Measurements from ENCODE around the gene SUN1. TPM values are rescaled to one million over a fixed set of nuclear protein-coding genes. Genes with fewer than 3 reads are reported as not detected.
A peak's percentile ranks its signal among the peaks of the same experiment; 100 is the strongest.

Gene SUN1
- total and polyA plus RNA-seq, 2 experiments from 2014 or later: 63.3 to 145 TPM

DNA sequence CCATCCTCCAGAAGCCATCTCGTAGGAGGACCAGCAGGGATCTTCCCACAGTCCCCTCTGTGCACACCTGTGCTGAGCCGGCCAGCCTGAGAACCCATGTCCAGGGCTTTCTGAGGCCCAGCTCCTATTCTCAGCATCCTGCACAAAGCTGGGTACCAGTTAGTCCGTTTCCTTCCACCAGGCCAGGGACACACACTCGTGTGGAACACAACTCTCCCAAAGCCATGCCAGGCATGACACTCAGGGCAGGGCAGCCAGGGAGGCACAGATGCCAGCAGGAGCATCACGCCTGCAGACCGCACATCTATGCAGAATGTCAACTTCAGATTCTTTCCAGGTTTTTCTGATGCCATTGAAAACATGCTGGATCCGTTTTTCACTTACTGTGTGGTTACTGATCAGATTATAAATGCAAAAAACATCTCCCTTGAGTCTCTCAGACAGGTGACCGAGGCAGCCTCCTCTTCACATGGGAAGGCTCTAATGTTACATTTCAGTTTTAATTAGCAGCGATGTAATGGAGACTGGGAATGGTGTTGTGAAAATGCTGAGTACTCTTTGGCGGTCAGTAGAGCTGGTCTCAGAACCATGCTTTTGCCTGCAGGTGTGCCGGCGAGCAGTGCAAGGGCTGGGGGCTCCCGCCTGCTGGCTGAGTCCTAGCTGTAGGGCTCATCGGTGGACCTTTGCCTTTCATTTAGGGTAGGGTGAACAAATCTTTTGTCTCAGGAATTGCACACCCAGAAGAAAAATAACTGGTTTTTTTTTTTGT is 3.3 kb upstream of the SUN1 start (continued):
- TF ChIP-seq, protein P1, sequence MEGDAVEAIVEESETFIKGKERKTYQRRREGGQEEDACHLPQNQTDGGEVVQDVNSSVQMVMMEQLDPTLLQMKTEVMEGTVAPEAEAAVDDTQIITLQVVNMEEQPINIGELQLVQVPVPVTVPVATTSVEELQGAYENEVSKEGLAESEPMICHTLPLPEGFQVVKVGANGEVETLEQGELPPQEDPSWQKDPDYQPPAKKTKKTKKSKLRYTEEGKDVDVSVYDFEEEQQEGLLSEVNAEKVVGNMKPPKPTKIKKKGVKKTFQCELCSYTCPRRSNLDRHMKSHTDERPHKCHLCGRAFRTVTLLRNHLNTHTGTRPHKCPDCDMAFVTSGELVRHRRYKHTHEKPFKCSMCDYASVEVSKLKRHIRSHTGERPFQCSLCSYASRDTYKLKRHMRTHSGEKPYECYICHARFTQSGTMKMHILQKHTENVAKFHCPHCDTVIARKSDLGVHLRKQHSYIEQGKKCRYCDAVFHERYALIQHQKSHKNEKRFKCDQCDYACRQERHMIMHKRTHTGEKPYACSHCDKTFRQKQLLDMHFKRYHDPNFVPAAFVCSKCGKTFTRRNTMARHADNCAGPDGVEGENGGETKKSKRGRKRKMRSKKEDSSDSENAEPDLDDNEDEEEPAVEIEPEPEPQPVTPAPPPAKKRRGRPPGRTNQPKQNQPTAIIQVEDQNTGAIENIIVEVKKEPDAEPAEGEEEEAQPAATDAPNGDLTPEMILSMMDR (conservative IDR thresholded peaks at IDR 0.05; ENCODE audit: low read depth in 2 of 2): no peak
- TF ChIP-seq, protein P2, sequence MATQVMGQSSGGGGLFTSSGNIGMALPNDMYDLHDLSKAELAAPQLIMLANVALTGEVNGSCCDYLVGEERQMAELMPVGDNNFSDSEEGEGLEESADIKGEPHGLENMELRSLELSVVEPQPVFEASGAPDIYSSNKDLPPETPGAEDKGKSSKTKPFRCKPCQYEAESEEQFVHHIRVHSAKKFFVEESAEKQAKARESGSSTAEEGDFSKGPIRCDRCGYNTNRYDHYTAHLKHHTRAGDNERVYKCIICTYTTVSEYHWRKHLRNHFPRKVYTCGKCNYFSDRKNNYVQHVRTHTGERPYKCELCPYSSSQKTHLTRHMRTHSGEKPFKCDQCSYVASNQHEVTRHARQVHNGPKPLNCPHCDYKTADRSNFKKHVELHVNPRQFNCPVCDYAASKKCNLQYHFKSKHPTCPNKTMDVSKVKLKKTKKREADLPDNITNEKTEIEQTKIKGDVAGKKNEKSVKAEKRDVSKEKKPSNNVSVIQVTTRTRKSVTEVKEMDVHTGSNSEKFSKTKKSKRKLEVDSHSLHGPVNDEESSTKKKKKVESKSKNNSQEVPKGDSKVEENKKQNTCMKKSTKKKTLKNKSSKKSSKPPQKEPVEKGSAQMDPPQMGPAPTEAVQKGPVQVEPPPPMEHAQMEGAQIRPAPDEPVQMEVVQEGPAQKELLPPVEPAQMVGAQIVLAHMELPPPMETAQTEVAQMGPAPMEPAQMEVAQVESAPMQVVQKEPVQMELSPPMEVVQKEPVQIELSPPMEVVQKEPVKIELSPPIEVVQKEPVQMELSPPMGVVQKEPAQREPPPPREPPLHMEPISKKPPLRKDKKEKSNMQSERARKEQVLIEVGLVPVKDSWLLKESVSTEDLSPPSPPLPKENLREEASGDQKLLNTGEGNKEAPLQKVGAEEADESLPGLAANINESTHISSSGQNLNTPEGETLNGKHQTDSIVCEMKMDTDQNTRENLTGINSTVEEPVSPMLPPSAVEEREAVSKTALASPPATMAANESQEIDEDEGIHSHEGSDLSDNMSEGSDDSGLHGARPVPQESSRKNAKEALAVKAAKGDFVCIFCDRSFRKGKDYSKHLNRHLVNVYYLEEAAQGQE (IDR thresholded peaks at IDR 0.05; ENCODE audit: unreplicated experiment): no peak
- TF ChIP-seq, protein P3, sequence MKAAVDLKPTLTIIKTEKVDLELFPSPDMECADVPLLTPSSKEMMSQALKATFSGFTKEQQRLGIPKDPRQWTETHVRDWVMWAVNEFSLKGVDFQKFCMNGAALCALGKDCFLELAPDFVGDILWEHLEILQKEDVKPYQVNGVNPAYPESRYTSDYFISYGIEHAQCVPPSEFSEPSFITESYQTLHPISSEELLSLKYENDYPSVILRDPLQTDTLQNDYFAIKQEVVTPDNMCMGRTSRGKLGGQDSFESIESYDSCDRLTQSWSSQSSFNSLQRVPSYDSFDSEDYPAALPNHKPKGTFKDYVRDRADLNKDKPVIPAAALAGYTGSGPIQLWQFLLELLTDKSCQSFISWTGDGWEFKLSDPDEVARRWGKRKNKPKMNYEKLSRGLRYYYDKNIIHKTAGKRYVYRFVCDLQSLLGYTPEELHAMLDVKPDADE (IDR thresholded peaks at IDR 0.05): no peak
- TF ChIP-seq NANOG (IDR thresholded peaks at IDR 0.05; ENCODE audit: borderline replicate concordance): no peak

DNA sequence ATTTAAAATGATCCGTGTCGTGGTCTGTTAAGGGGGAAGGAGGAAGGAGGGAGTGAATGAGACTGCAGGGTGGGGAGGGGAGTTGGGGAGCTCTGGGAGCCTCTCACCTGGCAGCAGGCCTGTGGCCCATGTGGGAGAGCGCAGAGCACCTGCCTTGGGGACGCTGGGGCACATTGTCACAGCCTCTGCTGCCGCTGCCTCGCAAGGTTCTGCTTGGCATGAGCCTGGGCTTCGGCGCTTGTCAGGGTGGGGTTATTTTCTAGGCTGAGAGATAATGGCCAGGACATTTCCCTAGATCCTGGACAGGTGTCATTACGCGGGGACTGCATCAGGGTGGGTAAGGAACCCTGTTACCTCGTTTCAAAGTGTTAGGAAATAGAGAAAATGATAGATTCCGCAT is 2.2 kb upstream of the SUN1 start:
- Histone ChIP-seq H4K20me1 (replicated peaks; ENCODE audit: insufficient read depth) (peaks cover 64% of the 10 kb centered on the region), H3K27me3 (ENCODE audit: insufficient read depth) (no peaks in the 10 kb centered on the region), H3K4me1 (ENCODE audit: insufficient read depth) (peaks cover 34% of the 10 kb centered on the region), H3K36me3 (ENCODE audit: insufficient read depth) (no peaks in the 10 kb centered on the region; the same call in 1 of the 2 replicates), H3K9me2 (ENCODE audit: insufficient read depth) (no peaks in the 10 kb centered on the region), H3K4me2 (no peak overlapping the region), H3F3A (replicated peaks; ENCODE audit: low read depth) (no peaks in the 10 kb centered on the region), H3K27ac (ENCODE audit: low read depth) (peak overlapping the region; percentile 59; the same call in 1 of the 2 replicates), H2AFZ (no peak overlapping the region), H3K4me3 (no peak overlapping the region), H3K79me2 (replicated peaks; ENCODE audit: insufficient read depth) (peaks cover 98% of the 10 kb centered on the region)
- no peak overlapping the region for H3K27ac Mint-ChIP-seq
- peak; percentile 18 for ATAC-seq
- peaks cover 11% of the 10 kb centered on the region for H3K27me3 Mint-ChIP-seq (ENCODE audit: insufficient read depth, low read depth, poor library complexity)
- H3K36me3 Mint-ChIP-seq (ENCODE audit: low read depth): peaks cover 27% of the 10 kb centered on the region
- H3K9me3 Mint-ChIP-seq: no peaks in the 10 kb centered on the region
- no peak for DNase-seq (ENCODE audit: low spot score)
- H3K4me1 Mint-ChIP-seq: peaks cover 55% of the 10 kb centered on the region
- no peak overlapping the region for H3K4me3 Mint-ChIP-seq
- TF ChIP-seq POLR2AphosphoS5 (IDR thresholded peaks at IDR 0.05; ENCODE audit: low read depth) (no peak), JUNB (IDR thresholded peaks at IDR 0.05; ENCODE audit: unreplicated experiment) (no peak)
- TF ChIP-seq, protein P4, sequence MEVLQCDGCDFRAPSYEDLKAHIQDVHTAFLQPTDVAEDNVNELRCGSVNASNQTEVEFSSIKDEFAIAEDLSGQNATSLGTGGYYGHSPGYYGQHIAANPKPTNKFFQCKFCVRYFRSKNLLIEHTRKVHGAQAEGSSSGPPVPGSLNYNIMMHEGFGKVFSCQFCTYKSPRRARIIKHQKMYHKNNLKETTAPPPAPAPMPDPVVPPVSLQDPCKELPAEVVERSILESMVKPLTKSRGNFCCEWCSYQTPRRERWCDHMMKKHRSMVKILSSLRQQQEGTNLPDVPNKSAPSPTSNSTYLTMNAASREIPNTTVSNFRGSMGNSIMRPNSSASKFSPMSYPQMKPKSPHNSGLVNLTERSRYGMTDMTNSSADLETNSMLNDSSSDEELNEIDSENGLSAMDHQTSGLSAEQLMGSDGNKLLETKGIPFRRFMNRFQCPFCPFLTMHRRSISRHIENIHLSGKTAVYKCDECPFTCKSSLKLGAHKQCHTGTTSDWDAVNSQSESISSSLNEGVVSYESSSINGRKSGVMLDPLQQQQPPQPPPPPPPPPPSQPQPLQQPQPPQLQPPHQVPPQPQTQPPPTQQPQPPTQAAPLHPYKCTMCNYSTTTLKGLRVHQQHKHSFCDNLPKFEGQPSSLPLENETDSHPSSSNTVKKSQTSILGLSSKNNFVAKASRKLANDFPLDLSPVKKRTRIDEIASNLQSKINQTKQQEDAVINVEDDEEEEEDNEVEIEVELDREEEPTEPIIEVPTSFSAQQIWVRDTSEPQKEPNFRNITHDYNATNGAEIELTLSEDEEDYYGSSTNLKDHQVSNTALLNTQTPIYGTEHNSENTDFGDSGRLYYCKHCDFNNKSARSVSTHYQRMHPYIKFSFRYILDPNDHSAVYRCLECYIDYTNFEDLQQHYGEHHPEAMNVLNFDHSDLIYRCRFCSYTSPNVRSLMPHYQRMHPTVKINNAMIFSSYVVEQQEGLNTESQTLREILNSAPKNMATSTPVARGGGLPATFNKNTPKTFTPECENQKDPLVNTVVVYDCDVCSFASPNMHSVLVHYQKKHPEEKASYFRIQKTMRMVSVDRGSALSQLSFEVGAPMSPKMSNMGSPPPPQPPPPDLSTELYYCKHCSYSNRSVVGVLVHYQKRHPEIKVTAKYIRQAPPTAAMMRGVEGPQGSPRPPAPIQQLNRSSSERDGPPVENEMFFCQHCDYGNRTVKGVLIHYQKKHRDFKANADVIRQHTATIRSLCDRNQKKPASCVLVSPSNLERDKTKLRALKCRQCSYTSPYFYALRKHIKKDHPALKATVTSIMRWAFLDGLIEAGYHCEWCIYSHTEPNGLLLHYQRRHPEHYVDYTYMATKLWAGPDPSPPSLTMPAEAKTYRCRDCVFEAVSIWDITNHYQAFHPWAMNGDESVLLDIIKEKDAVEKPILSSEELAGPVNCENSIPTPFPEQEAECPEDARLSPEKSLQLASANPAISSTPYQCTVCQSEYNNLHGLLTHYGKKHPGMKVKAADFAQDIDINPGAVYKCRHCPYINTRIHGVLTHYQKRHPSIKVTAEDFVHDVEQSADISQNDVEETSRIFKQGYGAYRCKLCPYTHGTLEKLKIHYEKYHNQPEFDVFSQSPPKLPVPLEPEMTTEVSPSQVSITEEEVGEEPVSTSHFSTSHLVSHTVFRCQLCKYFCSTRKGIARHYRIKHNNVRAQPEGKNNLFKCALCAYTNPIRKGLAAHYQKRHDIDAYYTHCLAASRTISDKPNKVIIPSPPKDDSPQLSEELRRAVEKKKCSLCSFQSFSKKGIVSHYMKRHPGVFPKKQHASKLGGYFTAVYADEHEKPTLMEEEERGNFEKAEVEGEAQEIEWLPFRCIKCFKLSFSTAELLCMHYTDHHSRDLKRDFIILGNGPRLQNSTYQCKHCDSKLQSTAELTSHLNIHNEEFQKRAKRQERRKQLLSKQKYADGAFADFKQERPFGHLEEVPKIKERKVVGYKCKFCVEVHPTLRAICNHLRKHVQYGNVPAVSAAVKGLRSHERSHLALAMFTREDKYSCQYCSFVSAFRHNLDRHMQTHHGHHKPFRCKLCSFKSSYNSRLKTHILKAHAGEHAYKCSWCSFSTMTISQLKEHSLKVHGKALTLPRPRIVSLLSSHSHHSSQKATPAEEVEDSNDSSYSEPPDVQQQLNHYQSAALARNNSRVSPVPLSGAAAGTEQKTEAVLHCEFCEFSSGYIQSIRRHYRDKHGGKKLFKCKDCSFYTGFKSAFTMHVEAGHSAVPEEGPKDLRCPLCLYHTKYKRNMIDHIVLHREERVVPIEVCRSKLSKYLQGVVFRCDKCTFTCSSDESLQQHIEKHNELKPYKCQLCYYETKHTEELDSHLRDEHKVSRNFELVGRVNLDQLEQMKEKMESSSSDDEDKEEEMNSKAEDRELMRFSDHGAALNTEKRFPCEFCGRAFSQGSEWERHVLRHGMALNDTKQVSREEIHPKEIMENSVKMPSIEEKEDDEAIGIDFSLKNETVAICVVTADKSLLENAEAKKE (CRISPR knock-in tag; IDR thresholded peaks at IDR 0.05): no peak
- TF ChIP-seq, protein P2 (IDR thresholded peaks at IDR 0.05; ENCODE audit: unreplicated experiment): no peak

Measured in GM23338 (cell line).